T-helper 2 cell (primary cell): ENCODE data around the gene KHDRBS2.

Experiments used
- DNase-seq, 5 experiments: peaks; one replicate each; pipeline versions ENCODE4 v3.0.0 to v3.0.0-alpha.2; 2012 to 2022

Gene KHDRBS2

DNA sequence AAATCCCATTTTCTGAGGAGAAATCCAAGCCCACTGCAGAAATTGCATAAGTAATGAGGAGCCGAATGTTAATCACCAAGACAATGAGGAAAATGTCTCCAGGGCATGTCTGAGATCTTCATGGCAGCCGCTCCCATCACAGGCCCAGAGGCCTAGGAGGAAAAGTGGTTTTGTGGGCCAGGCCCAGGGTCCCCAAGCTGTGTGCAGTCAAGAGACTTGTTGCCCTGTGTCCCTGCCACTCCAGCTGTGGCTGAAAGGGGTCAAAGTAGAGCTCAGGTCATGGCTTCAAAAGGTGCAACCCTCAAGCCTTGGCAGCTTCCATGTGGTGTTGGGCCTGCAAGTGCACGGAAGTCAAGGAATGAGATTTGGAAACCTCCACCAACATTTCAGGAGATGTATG, 276.6 kb downstream of the KHDRBS2 start:
- DNase-seq: no peak

DNA sequence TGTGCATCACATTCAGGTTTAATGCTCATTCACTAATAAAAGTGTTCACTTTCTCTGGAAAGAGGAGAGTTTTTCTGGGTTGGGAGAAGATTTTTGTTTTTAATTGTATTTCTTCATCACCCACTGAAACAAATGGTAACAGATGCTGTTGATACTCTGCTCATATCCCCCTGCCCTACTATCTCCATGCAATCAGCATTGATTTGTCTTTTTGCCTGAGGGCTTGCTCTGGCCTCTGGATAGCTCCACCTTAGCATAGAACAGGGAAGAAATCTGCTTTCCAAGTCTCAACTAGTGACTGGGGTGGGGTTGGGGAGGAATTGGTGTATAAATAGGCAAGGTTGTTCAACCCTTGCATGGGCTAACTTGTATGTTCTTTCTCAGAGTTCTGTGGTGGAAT, 296.4 kb downstream of the KHDRBS2 start:
- no peak for DNase-seq

DNA sequence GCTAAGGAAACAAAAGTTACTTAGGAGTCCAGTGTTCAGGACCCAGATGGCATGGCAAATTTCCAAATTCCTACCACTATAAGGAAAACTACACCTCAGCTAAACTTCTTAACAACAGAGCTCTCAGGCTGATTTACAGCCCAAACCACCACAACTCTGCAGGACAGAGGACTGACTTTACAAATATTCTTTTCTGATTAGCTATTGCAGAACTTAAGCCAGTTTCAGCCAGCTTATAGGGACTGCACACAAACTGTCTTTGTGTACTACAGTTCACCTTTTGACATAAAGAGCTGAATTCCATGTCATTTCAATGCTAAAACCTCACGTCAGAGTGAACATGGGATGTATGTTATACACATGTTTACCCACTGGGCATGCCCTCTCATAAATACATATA, 305.4 kb downstream of the KHDRBS2 start:
- no peak for DNase-seq

DNA sequence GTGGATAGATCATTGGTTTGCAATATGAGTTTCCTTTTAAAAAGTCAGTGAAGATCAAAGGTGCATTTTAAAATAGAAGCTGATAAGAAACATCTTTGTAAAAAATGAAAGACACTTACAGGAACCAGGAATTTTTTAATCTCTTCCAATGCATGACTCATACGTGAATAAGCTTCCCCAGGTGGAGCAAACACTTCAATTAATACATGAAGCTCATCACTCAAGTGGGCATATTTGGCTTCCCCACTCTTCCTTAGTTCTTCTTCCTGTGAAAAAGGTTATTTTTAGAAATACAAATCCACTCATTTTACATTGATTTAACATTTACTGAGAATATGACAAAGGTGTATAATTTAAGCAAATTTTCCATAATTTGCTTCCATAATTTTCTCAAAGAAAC, 308.1 kb downstream of the KHDRBS2 start:
- no peak for DNase-seq

DNA sequence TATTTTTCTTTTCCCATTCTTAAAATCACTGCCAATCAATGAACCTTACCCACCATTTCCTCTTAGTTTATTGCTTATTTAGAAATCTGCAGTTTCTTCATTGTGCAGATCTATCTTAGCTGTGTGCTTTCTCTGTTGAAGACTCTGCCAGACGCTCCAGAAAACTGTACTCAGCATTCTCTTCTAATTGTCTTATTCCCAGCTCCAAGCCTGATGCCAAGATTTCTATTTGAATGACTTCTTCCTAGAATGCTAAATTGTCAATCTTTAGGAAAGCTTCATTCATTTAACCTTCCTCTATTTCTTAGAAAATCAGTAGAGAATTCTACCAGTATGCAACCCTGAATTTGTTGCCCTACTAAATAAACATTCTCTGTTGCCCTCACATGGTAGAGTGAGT, 308.9 kb downstream of the KHDRBS2 start:
- no peak for DNase-seq

DNA sequence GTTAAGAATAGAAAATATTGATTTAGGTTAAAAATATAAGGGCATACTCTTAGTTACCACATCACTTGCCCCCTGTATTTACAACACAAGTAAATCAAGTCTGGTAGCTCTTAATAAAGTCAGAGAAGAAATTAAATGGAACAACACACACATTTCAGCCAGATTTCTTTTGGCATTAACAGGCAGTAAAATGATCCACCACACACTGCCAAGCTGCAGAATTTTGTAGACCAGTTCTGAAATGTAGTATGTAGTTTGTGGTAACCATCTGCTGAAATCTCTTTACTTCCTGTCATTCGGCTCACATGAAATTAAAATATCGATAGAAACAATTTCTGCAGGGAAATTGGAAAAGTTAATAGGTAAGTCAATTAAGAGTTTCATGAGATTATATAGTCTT, 326.8 kb downstream of the KHDRBS2 start:
- no peak for DNase-seq

DNA sequence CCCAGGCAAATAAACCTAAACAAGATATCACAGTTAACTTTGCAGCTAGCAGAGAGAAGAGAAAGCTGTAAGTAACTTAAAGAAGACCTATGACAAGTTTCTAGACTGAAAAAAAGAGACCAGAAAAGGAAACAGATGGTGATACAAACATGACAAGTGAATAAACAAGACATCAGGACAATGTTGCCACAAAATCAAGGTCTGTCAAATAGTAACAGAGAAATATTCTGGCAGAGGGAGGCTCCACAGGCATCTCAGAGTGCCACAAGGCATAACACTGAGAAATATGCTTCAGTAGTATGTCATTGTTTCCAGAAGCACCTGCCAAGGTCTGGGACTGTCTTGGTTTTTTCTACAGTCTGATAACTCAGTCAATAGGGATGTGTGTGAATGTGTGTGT, 332.2 kb downstream of the KHDRBS2 start:
- DNase-seq: no peak

DNA sequence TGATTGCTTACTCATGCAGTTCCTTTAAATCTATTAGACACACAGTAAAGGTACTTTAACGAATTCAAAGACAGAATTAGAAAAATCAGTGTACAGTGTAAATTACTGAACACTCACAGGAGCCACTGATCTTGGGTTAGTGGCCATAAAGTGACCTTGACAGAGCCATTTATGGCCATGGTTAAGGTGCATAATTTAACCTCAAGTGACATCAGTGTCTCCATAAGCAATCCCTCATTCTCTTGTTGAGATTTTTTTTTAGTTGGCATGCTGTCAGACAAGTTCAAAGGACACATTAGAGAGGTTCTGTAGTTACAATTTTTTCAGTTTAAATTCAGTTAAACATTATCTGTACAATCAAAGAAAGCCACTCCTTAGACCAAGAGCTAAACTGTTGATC, 334.4 kb downstream of the KHDRBS2 start:
- no peak for DNase-seq

DNA sequence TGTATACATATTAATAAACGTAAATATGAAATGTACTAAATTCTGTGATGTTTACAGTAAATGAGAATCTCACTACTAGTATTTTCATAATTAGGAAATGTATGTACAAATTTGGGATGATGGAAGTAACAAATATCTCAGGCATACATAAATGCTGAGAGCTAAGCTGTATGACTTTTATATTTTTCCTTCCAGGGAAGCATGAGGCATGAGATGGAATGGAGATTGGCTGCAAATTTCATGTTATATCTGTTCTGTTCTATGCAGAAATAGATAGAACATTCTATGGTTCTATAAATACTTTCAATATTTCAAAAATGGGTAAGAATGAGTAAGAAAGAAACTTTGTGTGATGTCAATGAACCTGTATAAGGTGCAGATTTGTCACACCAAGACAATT, 335.2 kb downstream of the KHDRBS2 start:
- DNase-seq: no peak

DNA sequence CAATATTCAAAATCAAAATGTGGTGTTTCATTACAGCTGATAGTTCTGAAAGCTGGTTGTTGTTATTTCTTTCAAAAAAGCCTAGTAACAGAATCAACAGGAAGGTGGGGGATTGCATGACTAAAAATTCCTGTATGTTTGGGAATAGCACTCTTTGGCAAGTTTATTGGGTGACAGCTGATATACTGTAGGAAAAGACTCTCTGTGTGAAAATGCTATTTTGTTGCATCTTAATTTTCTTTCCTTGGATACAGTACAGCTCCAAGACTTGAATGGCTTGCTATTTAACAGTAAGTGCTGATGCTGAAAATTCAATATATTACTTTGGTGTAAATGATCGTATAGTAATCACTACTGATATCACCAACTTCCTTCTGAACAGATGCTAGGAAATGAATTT, 336.1 kb downstream of the KHDRBS2 start:
- DNase-seq: no peak

DNA sequence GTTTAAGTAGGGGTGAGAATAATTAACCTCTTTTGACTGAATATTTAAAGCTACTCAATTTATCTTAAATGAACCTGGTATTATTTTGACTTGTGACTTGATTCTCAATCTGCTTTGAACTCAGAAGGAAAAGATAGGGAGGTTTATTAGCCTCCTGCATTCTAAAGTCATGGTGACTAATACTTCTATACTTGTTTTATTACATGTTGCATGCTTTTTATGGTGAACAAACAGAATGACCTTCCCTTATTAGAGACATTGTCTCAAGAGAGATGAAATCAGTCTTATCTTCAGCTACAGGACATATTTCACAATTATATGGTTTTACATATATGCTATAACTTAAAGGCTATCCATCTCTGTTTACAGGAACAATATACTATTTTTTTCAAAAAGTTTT, 336.9 kb downstream of the KHDRBS2 start:
- no peak for DNase-seq

DNA sequence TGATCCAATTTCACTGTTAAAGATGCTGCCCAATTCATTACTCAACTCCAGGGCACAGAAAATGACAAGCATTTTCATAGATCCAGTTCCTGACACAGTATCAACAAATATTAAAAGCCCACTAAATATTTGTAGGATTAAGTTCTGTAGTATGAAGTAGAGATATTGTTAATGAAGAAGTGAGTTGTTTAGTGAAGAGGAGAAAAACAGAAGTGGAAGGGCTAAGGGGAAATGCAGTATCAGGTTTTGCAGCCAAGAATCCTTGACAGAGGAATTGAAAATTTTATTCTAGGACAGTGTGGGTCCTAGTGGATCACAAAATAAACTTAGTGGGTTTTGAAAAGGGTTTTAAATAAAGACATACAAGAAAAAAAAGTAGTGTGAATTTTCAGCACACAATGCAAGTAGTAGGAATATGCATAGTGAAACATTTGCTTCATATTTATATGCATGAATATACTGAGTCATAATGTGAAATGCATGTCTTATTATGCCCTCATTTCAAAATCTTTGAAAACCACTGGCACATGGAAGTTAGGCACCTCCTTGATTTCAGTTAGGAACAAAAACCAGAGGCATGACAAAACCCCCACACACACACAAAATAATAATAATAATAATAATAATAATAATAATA, 338.6 kb downstream of the KHDRBS2 start:
- DNase-seq: no peak

DNA sequence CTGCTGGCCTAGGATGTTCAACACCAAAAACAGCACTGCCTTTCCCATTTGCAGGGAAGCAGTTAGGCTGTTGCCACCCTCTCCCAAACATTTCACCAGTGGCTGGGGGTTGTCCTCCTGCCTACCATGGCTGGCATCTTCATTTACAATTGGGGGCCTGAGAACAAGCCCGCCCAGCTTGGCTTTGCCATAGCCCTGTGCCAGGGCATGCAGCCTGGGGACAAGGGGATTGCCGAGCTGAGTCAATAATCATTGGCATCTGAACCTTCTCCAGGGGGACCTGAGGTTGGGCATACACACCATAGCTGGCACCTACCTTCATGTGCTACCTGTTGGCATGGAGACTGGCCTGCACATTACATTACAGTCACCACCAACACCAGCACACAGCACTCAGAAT, 345.1 kb downstream of the KHDRBS2 start:
- no peak for DNase-seq

DNA sequence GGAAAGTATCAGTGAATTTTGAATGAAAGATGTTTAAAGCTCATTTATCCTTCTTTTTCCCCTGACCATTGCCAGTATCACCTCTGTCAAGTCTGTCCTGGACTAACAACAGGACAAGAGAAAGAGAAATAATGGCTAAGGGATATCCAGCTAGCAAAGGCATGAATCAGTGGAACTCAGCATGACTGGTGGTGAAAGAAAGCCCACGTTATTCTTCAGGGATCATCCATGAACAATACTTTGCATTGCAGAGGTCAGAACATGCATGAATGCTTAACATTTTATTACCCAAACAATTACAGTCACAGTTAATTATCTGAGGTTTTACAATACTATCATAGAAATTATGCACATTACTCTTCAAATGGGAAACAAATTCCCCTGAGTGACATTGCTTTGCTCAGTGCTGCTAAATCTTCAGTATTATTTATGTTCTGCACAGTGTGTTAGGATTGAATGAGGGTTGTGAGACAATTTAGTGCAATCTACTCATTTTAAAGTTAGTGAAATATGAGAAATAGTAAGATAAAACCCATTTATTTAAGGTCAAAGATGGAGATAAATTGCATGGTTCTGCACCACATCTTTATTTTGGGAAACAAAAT, 350.7 kb downstream of the KHDRBS2 start:
- DNase-seq: no peak

DNA sequence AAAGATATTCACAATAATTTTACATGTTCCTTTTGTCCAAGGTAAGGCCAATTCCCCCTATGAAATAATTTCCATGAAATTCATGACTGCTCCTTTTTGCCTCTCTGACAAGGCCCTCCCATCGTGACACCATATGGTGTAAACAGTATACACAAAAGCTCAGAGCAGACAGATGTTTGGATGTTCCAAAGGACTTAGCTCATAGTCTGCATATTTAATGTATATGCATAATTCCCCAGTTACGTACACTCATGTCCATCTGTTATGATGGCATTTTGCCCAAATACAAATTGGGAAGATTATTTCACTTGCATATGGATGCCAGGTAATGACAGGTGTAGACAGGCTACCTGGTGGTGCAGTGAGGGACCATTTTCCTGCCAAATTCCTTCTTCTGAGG, 376.5 kb downstream of the KHDRBS2 start:
- DNase-seq: no peak

DNA sequence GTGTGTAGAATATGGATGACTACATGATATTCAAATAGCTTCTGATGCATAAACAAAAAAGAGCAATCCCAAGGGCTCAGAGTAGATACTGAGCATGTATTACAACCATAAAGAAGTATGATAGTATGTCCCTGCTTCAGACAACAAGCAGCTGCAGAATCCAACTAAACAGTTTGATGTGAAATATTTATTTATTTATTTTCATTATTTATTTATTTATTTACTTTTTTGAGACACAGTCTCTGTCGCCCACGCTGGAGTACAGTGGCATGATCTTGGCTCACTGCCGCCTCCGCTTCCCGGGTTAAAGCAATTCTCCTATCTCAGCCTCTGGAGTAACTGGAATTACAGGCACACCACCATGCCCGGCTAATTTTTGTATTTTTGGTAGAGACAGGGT, 384.3 kb downstream of the KHDRBS2 start:
- DNase-seq: no peak

DNA sequence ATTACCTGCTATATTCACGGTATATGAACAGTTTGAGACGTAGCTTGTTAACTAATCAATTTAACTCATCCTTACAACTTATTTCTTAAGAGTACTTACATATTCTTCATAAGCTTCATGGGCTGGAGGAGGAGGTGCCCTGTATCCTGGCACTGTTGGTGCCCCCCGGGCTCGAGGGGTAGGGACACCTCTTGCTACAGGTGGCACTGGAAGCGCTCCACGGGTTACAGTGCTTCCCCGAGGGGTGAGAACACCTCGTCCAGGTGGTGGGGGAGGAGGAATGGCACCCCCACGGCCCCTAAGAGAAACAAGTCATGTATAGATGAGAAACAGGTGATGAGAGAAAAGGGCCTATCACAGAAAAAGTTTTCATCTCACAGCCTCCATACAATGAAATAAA, 391.5 kb downstream of the KHDRBS2 start:
- no peak for DNase-seq

DNA sequence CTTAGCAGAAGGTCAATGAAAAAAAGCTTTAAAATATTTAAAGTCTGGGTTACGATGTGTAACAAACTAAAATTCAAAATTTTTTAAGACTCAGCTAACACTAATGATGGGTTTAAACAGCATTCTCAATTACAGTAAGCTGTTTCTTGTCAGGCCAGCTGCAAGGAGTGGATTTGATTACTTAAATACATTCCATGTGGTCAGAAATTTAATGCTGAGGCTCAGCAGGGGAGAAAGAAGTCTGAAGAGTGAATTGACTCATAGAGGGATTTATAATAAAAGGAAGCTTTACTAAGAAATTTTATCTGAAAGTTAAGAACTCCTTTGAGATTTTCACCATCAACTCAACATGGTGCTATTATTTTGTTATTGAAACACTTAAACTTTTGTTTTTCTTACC, 398.6 kb downstream of the KHDRBS2 start:
- no peak for DNase-seq

DNA sequence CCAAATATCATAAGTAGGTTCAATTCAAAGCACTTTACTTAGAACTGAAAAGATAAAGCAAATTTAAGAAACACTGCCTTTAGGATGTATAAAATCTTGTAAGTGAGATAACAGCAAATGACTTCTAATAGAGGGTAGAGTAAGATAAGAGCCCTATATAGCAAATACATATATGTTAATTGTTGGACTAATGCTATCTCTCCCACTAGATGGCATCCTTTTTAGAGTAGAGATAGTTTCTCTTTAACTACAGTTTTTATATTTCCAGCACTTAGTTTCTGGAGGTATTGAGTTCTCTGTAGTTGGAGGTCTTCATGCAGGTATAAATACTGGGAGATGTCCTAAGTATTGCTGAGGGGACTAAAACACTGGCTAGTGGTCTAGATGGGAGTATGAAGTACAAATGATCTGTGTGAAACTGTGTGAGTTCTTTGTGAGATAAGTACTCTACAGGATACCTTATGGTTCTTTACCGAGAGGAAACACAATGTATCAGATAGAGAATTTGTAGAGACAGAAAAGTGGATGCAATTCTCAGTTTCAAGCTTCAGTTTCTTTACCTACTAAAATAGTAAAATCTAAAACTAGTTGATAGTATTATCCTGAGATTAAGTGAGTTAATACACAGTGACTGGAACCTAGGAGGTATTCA, 399.3 kb downstream of the KHDRBS2 start:
- DNase-seq: no peak

DNA sequence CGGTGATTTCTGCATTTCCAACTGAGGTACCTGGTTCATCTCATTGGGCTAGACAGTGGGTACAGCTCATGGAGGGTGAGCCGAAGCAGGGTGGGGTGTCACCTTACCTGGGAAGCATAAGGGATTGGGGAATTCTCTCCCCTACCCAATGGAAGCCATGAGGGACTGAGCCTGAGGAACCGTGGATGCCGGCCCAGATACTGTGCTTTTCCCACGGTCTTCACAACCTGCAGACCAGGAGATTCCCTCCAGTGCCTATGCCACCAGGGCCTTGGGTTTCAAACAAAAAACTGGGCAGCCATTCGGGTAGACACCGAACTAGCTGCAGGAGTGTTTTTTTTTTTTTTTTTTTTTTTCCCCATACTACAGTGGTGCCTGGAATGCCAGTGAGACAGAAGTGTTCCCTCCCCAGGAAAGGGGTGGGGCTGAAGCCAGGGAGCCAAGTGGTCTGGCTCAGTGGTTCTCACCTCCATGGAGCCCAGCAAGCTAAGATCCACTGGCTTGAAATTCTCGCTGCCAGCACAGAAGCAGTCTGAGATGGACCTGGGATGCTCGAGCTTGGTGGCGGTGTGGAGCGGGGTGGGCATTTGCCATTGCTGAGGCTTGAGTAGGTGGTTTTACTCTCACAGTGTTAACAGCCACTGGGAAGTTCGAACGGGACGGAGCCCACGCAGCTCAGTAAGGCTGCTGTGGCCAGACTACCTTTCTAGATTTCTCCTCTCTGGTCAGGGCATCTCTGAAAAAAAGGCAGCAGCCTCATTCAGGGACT, 416.2 kb downstream of the KHDRBS2 start:
- no peak for DNase-seq

DNA sequence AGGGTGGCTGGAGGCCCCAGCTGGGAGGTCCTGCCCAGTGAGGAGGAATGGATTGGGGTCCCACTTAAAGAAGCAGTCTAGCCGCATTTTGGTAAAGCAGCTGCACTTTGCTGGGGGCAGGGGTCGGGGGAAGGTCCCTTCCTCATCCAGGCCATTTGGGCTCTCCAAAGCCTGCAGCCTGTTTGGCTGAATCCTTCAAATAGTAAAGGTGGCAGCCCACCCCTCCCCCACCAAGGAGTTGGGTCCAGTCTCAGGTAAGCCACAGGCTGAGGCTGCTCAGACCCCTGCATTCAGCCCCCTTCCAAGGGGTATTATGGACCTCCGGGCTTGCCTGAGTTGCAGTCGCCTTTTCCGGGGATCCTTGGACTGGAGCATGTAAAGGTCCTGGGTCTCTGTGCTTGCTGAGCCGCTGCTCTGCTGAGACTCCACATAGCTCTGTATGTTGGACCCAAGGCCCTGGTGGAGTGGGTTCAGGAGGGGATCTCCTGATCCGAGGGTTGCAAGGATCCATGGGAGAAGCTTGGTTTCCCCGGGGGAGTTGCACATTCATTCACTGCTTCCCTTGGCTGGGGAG, 417.4 kb downstream of the KHDRBS2 start:
- no peak for DNase-seq

DNA sequence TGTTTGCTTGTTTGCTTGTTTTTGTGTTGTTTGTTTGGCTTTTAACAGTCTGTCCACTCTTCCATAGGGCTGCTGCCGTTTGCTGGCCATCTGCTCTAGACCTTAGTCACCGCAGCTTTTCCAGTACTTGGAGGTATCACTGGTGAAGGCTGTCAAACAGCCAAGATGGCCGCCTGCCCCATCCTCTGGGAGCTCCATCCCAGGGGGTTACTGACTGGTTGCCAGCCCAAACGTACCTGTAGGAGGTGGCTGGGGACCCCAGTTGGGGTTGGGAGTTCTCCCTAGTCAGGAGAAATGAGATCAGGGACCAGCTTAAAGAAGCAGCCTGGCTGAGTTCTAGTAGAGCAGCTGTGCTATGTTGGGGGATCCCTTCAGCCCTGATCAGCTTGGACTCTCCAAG, 418.4 kb downstream of the KHDRBS2 start:
- DNase-seq: no peak

DNA sequence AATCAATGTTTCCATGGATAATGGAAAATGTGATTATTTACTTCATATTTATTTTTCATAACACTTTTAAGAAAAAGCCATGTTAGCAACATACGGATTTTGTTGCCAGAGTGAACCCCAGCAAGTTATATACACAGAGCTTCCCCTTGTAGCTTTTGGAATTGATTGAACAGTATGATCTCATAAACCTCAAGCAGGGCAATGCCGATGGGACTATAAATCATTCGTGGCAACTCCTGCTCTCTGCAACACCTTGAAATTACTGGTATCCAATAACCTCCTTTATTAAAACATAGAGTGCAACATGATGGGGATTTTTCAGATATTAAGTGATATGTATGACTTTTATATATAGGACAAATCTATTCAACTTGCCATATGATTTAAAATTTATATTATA, 428.5 kb downstream of the KHDRBS2 start:
- no peak for DNase-seq

DNA sequence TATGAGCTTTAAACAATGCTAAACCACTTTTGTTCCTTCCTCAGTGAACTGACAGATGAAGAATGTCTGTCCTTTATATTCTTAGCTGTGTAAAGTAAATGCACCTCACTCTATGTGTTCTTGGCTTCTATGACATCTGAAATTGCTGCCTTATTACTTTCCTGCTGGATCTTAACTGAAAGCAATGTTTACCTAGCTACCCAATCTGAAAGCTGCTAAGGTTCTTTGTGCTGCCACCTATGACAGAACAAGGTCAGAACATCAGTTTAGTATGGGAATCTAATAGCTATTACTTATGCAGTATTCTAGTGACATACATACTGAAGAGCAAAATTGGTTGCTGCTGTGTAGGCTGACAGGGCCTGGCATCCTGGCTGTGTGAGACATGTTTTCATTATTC, 444.1 kb downstream of the KHDRBS2 start:
- DNase-seq: no peak
